Activated T-cell treated with anti-CD3 and anti-CD28 coated beads for 1 hour (primary cell): ENCODE results near the gene IGSF21.

ENCODE experiments used
- DNase-seq: peaks from one replicate; pipeline ENCODE4 v3.0.0-alpha.2; 2020; ENCODE audit warnings: low read depth

The IGSF21 gene

GRCh38 chr1:18178111-18178510 lies 70.5 kb downstream of the IGSF21 start:
- DNase-seq, result no peak

- DNase-seq, result no peak
These were observed 71.4 kb downstream of the IGSF21 start for GRCh38 chr1:18179009-18179408.

GRCh38 chr1:18182398-18183160 lies 75.0 kb downstream of the IGSF21 start:
- DNase-seq, result no peak

- no peak for DNase-seq
These were observed 75.9 kb downstream of the IGSF21 start for GRCh38 chr1:18183533-18183932.

GRCh38 chr1:18187054-18187453 lies 79.5 kb downstream of the IGSF21 start:
- DNase-seq, result no peak

GRCh38 chr1:18188820-18189517 lies 81.4 kb downstream of the IGSF21 start:
- no peak for DNase-seq

GRCh38 chr1:18190598-18190997 lies 83.0 kb downstream of the IGSF21 start:
- no peak for DNase-seq

- no peak for DNase-seq
These were observed 83.4 kb downstream of the IGSF21 start for GRCh38 chr1:18191037-18191436.

GRCh38 chr1:18191481-18192155 lies 84.0 kb downstream of the IGSF21 start:
- no peak for DNase-seq

- no peak for DNase-seq
These were observed 84.6 kb downstream of the IGSF21 start for GRCh38 chr1:18192182-18192581.

GRCh38 chr1:18192974-18193373 lies 85.4 kb downstream of the IGSF21 start:
- no peak for DNase-seq

GRCh38 chr1:18197299-18197698 lies 89.7 kb downstream of the IGSF21 start:
- no peak for DNase-seq

GRCh38 chr1:18198260-18198659 lies 90.7 kb downstream of the IGSF21 start:
- DNase-seq, result no peak

- DNase-seq, result no peak
These were observed 91.9 kb downstream of the IGSF21 start for GRCh38 chr1:18199462-18199861.

- DNase-seq, result no peak
These were observed 92.6 kb downstream of the IGSF21 start for GRCh38 chr1:18200136-18200717.

- no peak for DNase-seq
These were observed 93.3 kb downstream of the IGSF21 start for GRCh38 chr1:18200918-18201317.

- DNase-seq, result no peak
These were observed 94.6 kb downstream of the IGSF21 start for GRCh38 chr1:18201997-18202719.

- DNase-seq, result no peak
These were observed 96.0 kb downstream of the IGSF21 start for GRCh38 chr1:18203645-18204044.

- no peak for DNase-seq
These were observed 97.0 kb downstream of the IGSF21 start for GRCh38 chr1:18204575-18204974.

GRCh38 chr1:18205319-18205718 lies 97.7 kb downstream of the IGSF21 start:
- no peak for DNase-seq

GRCh38 chr1:18211764-18212163 lies 104.2 kb downstream of the IGSF21 start:
- DNase-seq, result no peak
